Measurements from ENCODE around the gene HTRA1. TPM values are rescaled to one million over a fixed set of nuclear protein-coding genes. Genes with fewer than 3 reads are reported as not detected.

The HTRA1 gene
- total and polyA plus RNA-seq, 2 of the 4 experiments (the other 2 are of a cell fraction) = 28.5 to 108 TPM

GRCh38 chr10:122508021-122508420 is 46.7 kb downstream of the HTRA1 start:
- no peak overlapping the region for H3K4ac ChIP-seq (ENCODE audit: low read depth, low read length)
- no peak for ATAC-seq (ENCODE audit: low read depth)
- H2AK9ac ChIP-seq (replicated peaks; ENCODE audit: low read depth, low read length, poor library complexity) = no peak overlapping the region
- no peak overlapping the region for H2BK20ac ChIP-seq (ENCODE audit: low read depth, low read length)
- H2BK5ac ChIP-seq (ENCODE audit: low read depth, low read length, poor library complexity, severe bottlenecking) = no peak overlapping the region
- H3K36me3 ChIP-seq (ENCODE audit: control insufficient read depth, insufficient read depth, low read length) = peaks cover 24% of the 10 kb centered on the region
- no peak overlapping the region for H2BK120ac ChIP-seq (ENCODE audit: low read depth, low read length)
- no peak overlapping the region for H4K91ac ChIP-seq (ENCODE audit: insufficient read depth, low read depth, low read length)
- no peaks in the 10 kb centered on the region for H3K9me3 ChIP-seq (ENCODE audit: control insufficient read depth, insufficient read depth, low read length)
- ChIA-PET CTCF (no interaction called here), POLR2A (ENCODE audit: unreplicated experiment) (no interaction called here)
- 100% methylated on average over 3 of the region's 5 CpGs; no CpG with 5 or more reads in 1 of the 2 experiments for WGBS, 2 experiments (ENCODE audit: extremely low coverage in 2 of 2, insufficient read length in 1 of 2)
- H3K79me1 ChIP-seq (ENCODE audit: low read depth in 1 of 2, low read length in 2 of 2) = no peaks in the 10 kb centered on the region; a peak in 1 of 4 replicates
- no peak overlapping the region for H3K4me3 ChIP-seq (ENCODE audit: insufficient read depth, low read depth, low read length)
- no peak overlapping the region for H3K4me2 ChIP-seq (ENCODE audit: low read depth, low read length)
- DNase-seq = no peak
- no peak overlapping the region for H2AK5ac ChIP-seq (ENCODE audit: low read depth, low read length)
- no peak overlapping the region for H3K23ac ChIP-seq (ENCODE audit: low read depth, low read length)
- no TSS peak for BruUV-seq (replicated peaks)
- no peak overlapping the region for H3K18ac ChIP-seq (ENCODE audit: low read depth, low read length)
- peaks cover 8% of the 10 kb centered on the region for H4K20me1 ChIP-seq (ENCODE audit: insufficient read depth, low read length)
- no peak overlapping the region for H2BK15ac ChIP-seq (ENCODE audit: low read depth, low read length)
- H4K5ac ChIP-seq (ENCODE audit: low read depth, low read length) = no peak overlapping the region
- H4K8ac ChIP-seq (ENCODE audit: low read depth in 2 of 2, low read length in 2 of 2) = no peak overlapping the region
- no peak overlapping the region for H3K56ac ChIP-seq (ENCODE audit: extremely low read depth, insufficient read depth, low read length)
- peaks cover 4% of the 10 kb centered on the region for H3K9me1 ChIP-seq (ENCODE audit: insufficient read depth, low read length)
- peaks cover 6% of the 10 kb centered on the region for H3K4me1 ChIP-seq (ENCODE audit: control insufficient read depth, insufficient read depth, low read length)
- no peak for TF ChIP-seq CHD1 (IDR thresholded peaks at IDR 0.05; ENCODE audit: low read depth, low read length)
- TF ChIP-seq CEBPB (IDR thresholded peaks at IDR 0.05; ENCODE audit: low read depth, low read length) = no peak
- no peak for TF ChIP-seq MXI1 (IDR thresholded peaks at IDR 0.05; ENCODE audit: borderline replicate concordance, low read depth, low read length)
- TF ChIP-seq FOS (IDR thresholded peaks at IDR 0.05; ENCODE audit: low read depth, low read length) = no peak
- no peak for TF ChIP-seq MAFK (IDR thresholded peaks at IDR 0.05; ENCODE audit: low read depth, low read length)
- no peak overlapping the region for H3K9ac ChIP-seq (ENCODE audit: low read depth, low read length)
- no peak overlapping the region for H3K14ac ChIP-seq (replicated peaks; ENCODE audit: low read depth, low read length)
- in situ Hi-C loops (cut with MboI; ENCODE audit: low sequenced_read_pairs) = no loop called here
- no peak overlapping the region for H2AFZ ChIP-seq (replicated peaks; ENCODE audit: low read length, poor library complexity)
- intact Hi-C loops (cut with micrococcal nuclease) = no loop called here
- no peaks in the 10 kb centered on the region for H3K27me3 ChIP-seq (ENCODE audit: control insufficient read depth, insufficient read depth, low read length)
- dilution Hi-C loops (cut with HindIII; ENCODE audit: low sequenced_read_pairs, unreplicated experiment) = no loop called here
- H3K27ac ChIP-seq (ENCODE audit: insufficient read depth, low read length) = no peak overlapping the region

Measured in IMR-90 (cell line).